ENCODE data around the gene DCHS2.

The DCHS2 gene

GRCh38 chr4:154307451-154307850 lies 184.1 kb downstream of the DCHS2 start:
- TF ChIP-seq POLR2AphosphoS5 (IDR thresholded peaks at IDR 0.05; ENCODE audit: low read depth, low read length) (no peak), TAF1 (IDR thresholded peaks at IDR 0.05; ENCODE audit: borderline replicate concordance, insufficient read depth, low read length) (no peak), REST (IDR thresholded peaks at IDR 0.05; ENCODE audit: insufficient read depth in 1 of 2, low read depth in 2 of 2, low read length in 2 of 2) (no peak), FOXP2 (optimal IDR thresholded peaks at IDR 0.05; ENCODE audit: borderline replicate concordance, extremely low read depth, extremely low read length, insufficient read depth) (no peak), SIN3A (IDR thresholded peaks at IDR 0.05; ENCODE audit: borderline replicate concordance, insufficient read depth, low read length) (no peak)

DNA sequence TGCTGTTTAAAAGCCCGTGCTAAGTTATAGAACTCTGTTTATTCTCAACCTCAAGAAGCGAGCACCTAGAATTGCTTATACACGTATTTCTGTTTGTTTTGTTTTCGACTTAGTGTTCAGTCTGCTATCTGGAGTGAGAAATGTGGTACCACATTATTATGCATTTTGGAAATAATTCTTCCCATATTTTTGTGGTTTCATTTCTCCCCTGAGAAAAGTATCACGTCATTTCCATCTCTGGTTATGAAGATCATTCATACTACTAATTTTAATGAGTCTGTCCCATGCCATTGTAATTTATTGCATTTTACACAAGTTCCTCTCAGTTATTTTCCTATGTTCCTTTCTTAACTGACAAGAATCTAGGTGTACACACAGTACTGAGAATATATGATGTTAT lies 186.0 kb downstream of the DCHS2 start:
- TF ChIP-seq REST (IDR thresholded peaks at IDR 0.05; ENCODE audit: insufficient read depth in 1 of 2, low read depth in 2 of 2, low read length in 2 of 2) (no peak), TAF1 (IDR thresholded peaks at IDR 0.05; ENCODE audit: borderline replicate concordance, insufficient read depth, low read length) (no peak), SIN3A (IDR thresholded peaks at IDR 0.05; ENCODE audit: borderline replicate concordance, insufficient read depth, low read length) (no peak), POLR2AphosphoS5 (IDR thresholded peaks at IDR 0.05; ENCODE audit: low read depth, low read length) (no peak), FOXP2 (optimal IDR thresholded peaks at IDR 0.05; ENCODE audit: borderline replicate concordance, extremely low read depth, extremely low read length, insufficient read depth) (no peak)

DNA sequence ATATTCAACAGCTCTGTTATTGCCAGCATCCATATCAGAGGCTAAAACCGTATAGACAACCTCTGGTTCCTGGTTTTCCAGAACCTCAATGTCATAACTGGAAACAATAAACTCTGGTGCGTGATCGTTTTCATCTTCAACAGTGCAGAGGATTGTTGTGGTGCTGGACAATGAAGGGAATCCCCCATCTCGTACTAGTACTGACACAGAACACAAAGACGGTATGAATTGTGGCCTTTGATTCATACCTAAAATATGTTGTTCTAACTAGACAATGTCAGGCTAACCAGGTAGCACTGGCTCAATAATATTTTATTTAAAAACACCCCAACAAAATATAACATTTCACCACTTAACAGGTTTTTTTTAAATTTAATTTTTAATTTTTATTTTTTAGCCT lies 186.9 kb downstream of the DCHS2 start:
- TF ChIP-seq REST (IDR thresholded peaks at IDR 0.05; ENCODE audit: insufficient read depth in 1 of 2, low read depth in 2 of 2, low read length in 2 of 2), result no peak
- no peak for TF ChIP-seq POLR2AphosphoS5 (IDR thresholded peaks at IDR 0.05; ENCODE audit: low read depth, low read length)
- no peak for TF ChIP-seq FOXP2 (optimal IDR thresholded peaks at IDR 0.05; ENCODE audit: borderline replicate concordance, extremely low read depth, extremely low read length, insufficient read depth)
- no peak for TF ChIP-seq TAF1 (IDR thresholded peaks at IDR 0.05; ENCODE audit: borderline replicate concordance, insufficient read depth, low read length)
- no peak for TF ChIP-seq SIN3A (IDR thresholded peaks at IDR 0.05; ENCODE audit: borderline replicate concordance, insufficient read depth, low read length)

DNA sequence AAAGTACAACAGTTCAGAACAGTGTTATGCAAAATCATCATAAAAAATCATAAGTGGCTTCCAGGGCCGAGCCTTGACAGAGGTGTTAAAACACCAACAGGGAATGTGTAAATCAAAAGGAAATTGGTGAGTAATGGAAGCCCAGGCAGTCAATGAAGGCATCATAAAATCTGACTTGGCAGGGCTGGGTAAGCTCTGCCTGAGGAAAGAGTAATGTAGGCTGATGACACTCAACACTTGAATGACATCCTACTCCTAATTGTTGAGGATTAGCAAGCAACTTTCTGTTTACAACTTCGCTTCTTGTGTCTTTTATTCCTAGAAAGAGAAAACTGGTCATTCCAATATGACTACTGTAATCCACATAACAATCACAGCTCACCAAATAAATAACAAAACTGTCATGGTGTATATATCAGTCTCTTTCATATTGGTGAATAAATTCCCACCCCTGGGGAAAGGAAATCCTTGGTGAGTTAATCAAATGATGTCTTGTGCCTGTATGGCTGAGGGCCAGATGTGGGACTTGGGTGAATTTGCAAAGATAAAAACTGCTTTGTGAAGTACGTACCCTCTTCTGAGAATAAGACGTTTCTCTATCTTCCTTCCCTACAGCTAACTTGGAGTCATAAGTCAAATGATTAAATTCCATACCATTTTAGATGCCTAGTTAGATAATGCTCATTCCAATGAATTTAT lies 196.8 kb downstream of the DCHS2 start:
- no peak for TF ChIP-seq REST (IDR thresholded peaks at IDR 0.05; ENCODE audit: insufficient read depth in 1 of 2, low read depth in 2 of 2, low read length in 2 of 2)
- no peak for TF ChIP-seq FOXP2 (optimal IDR thresholded peaks at IDR 0.05; ENCODE audit: borderline replicate concordance, extremely low read depth, extremely low read length, insufficient read depth)
- no peak for TF ChIP-seq POLR2AphosphoS5 (IDR thresholded peaks at IDR 0.05; ENCODE audit: low read depth, low read length)
- TF ChIP-seq TAF1 (IDR thresholded peaks at IDR 0.05; ENCODE audit: borderline replicate concordance, insufficient read depth, low read length), result no peak
- TF ChIP-seq SIN3A (IDR thresholded peaks at IDR 0.05; ENCODE audit: borderline replicate concordance, insufficient read depth, low read length), result no peak
